T-helper 1 cell (primary cell): Measurements from ENCODE around the gene VMP1.
"Not testable (repeated sequence)": the region's sequence is repeated elsewhere in the genome, so short reads cannot be mapped to it uniquely, and the experiment has no call there.

Experiments used
- DNase-seq, 5 donors: peaks; one replicate each; pipeline ENCODE4 v3.0.0-alpha.2; 2012 to 2020

Gene VMP1

GRCh38 chr17:59870482-59870881 lies 163.0 kb downstream of the VMP1 start:
- DNase-seq = no peak

GRCh38 chr17:59872351-59872750 lies 164.9 kb downstream of the VMP1 start:
- no peak for DNase-seq

- not testable (repeated sequence) for DNase-seq
These were observed 166.0 kb downstream of the VMP1 start for GRCh38 chr17:59873414-59873813.

GRCh38 chr17:59874376-59874775 lies 166.9 kb downstream of the VMP1 start:
- DNase-seq = no peak

GRCh38 chr17:59876107-59876506 lies 168.7 kb downstream of the VMP1 start:
- DNase-seq = no peak

GRCh38 chr17:59877965-59878364 lies 170.5 kb downstream of the VMP1 start:
- DNase-seq = no peak

- no peak for DNase-seq
These were observed 171.2 kb downstream of the VMP1 start for GRCh38 chr17:59878624-59879023.

- no peak for DNase-seq
These were observed 177.4 kb downstream of the VMP1 start for GRCh38 chr17:59884861-59885260.

- DNase-seq = no peak
These were observed 180.8 kb downstream of the VMP1 start for GRCh38 chr17:59888145-59888750.

GRCh38 chr17:59890720-59891119 lies 183.3 kb downstream of the VMP1 start:
- DNase-seq = no peak
